Transverse colon (tissue), 4 donors: Measurements from ENCODE around the gene CES4A.

ENCODE experiments used
- CTCF ChIP-seq, 5 experiments: fragments of 200-600 bp in 3 of 5; fragments of 450-650 bp in 2 of 5; sonication (generic) in 3 of 5; IDR thresholded peaks; 1 replicate in 2 of 5; 2 replicates in 3 of 5; pipeline ENCODE4 v1.5.1; 2016 to 2017; ENCODE audit warnings: antibody characterized with exemption in 5 of 5, inconsistent platforms in 3 of 5, mild to moderate bottlenecking in 2 of 5, moderate library complexity in 1 of 5
- POLR2A ChIP-seq: fragments of 450-650 bp; IDR thresholded peaks from one replicate; pipeline ENCODE4 v1.6.1; 2016; ENCODE audit warnings: antibody characterized with exemption, mild to moderate bottlenecking, moderate library complexity
- POLR2AphosphoS5 ChIP-seq, 3 donors: sonication (generic); formaldehyde crosslinking; IDR thresholded peaks; one replicate each; pipeline ENCODE4 v1.6.1; 2016; ENCODE audit warnings: antibody characterized with exemption in 3 of 3

GRCh38 chr16:67040166-67040565 is 51.8 kb downstream of the CES4A start:
- no peak for TF ChIP-seq POLR2A
- no peak for TF ChIP-seq CTCF (IDR thresholded peaks at IDR 0.05)
- TF ChIP-seq POLR2AphosphoS5 (IDR thresholded peaks at IDR 0.05), result no peak
